Erythroblast (primary cell): ENCODE data around the gene IL25.

Experiments
- GATA1 ChIP-seq: IDR thresholded peaks from 2 replicates; pipeline ENCODE4 v1.6.1; 2011; ENCODE audit warnings: low read depth, mild to moderate bottlenecking, control low read depth, low read length, moderate library complexity
- POLR2A ChIP-seq: IDR thresholded peaks from 2 replicates; pipeline ENCODE4 v1.6.1; 2011; ENCODE audit warnings: mild to moderate bottlenecking, low read length

GRCh38 chr14:23324993-23325392 lies 47.6 kb upstream of the IL25 start:
- TF ChIP-seq POLR2A (no peak), GATA1 (no peak)
